Adipocyte (in vitro differentiated cells): ENCODE data around the gene LIPT1.
"Not testable (repeated sequence)": the region's sequence is repeated elsewhere in the genome, so short reads cannot be mapped to it uniquely, and the experiment has no call there.

Source experiments
- DNase-seq: peaks from one replicate; pipeline ENCODE4 v3.0.0-alpha.2; 2015; ENCODE audit warnings: low read depth
- H3K27me3 ChIP-seq: replicated peaks from 2 replicates; pipeline ENCODE4 v1.7.0; 2013; ENCODE audit warnings: mild to moderate bottlenecking, low read length, moderate library complexity; ENCODE audit not compliant: control insufficient read depth, insufficient read depth
- H3K36me3 ChIP-seq: 2 replicates; pipeline ENCODE4 v1.7.0; 2013; ENCODE audit warnings: low read length, mild to moderate bottlenecking, moderate library complexity; ENCODE audit not compliant: control insufficient read depth, insufficient read depth, severe bottlenecking
- H3K4me1 ChIP-seq: 2 replicates; pipeline ENCODE4 v1.7.0; 2013; ENCODE audit warnings: mild to moderate bottlenecking, low read length, moderate library complexity; ENCODE audit not compliant: control insufficient read depth, insufficient read depth
- H3K4me3 ChIP-seq: 2 replicates; pipeline ENCODE4 v1.7.0; 2013; ENCODE audit warnings: mild to moderate bottlenecking, low read length, moderate library complexity
- H3K9ac ChIP-seq: 2 replicates; pipeline ENCODE4 v1.7.0; 2013; ENCODE audit warnings: mild to moderate bottlenecking, low read length, moderate library complexity
- H3K9me3 ChIP-seq: 2 replicates; pipeline ENCODE4 v1.7.0; 2013; ENCODE audit warnings: mild to moderate bottlenecking, low read length, moderate library complexity; ENCODE audit not compliant: control insufficient read depth

The LIPT1 gene

GRCh38 chr2:99154643-99155536 is at the start of gene LIPT1, which contains the start of gene TSGA10:
Gene LIPT1, plus strand, starts transcription at chr2:99154967. Its CDS starts 6,991 bp downstream, at chr2:99161958.
Gene TSGA10, minus strand, starts transcription at chr2:99154942. Its CDS starts 45,503 bp downstream, at chr2:99109439.
- Histone ChIP-seq H3K36me3 (peaks cover 12% of the 10 kb centered on the region), H3K4me3 (peak within 1 kb of the TSS; percentile 95), H3K9me3 (no peaks in the 10 kb centered on the region), H3K4me1 (peaks cover 33% of the 10 kb centered on the region), H3K9ac (peak within 1 kb of the TSS; percentile 90), H3K27me3 (no peaks in the 10 kb centered on the region)
- DNase-seq: peak; percentile 97

- DNase-seq: no peak
- no peaks in the 10 kb centered on the region for H3K27me3 ChIP-seq
- H3K4me1 ChIP-seq: peaks cover 10% of the 10 kb centered on the region
- H3K36me3 ChIP-seq: no peaks in the 10 kb centered on the region
- no peak overlapping the region for H3K9ac ChIP-seq
- no peak overlapping the region for H3K4me3 ChIP-seq
- H3K9me3 ChIP-seq: no peaks in the 10 kb centered on the region
Observed at GRCh38 chr2:99106913-99107312, 47.9 kb upstream of the LIPT1 start.

GRCh38 chr2:99111236-99111635 is 43.5 kb upstream of the LIPT1 start:
- Histone ChIP-seq H3K4me3 (no peak overlapping the region), H3K9me3 (no peaks in the 10 kb centered on the region), H3K27me3 (no peaks in the 10 kb centered on the region), H3K36me3 (no peaks in the 10 kb centered on the region), H3K9ac (no peak overlapping the region), H3K4me1 (peaks cover 7% of the 10 kb centered on the region)
- DNase-seq: no peak

GRCh38 chr2:99111945-99112344 is 42.8 kb upstream of the LIPT1 start:
- no peak for DNase-seq
- Histone ChIP-seq H3K4me1 (peaks cover 3% of the 10 kb centered on the region), H3K4me3 (no peak overlapping the region), H3K36me3 (no peaks in the 10 kb centered on the region), H3K9me3 (no peaks in the 10 kb centered on the region), H3K27me3 (no peaks in the 10 kb centered on the region), H3K9ac (no peak overlapping the region)

- Histone ChIP-seq H3K4me3 (no peak overlapping the region), H3K36me3 (no peaks in the 10 kb centered on the region), H3K4me1 (no peaks in the 10 kb centered on the region), H3K27me3 (no peaks in the 10 kb centered on the region), H3K9me3 (no peaks in the 10 kb centered on the region), H3K9ac (no peak overlapping the region)
- no peak for DNase-seq
Observed at GRCh38 chr2:99112617-99113016, 42.1 kb upstream of the LIPT1 start.

GRCh38 chr2:99127981-99128380 is 26.8 kb upstream of the LIPT1 start:
- Histone ChIP-seq H3K4me3 (no peak overlapping the region), H3K36me3 (peaks cover 14% of the 10 kb centered on the region), H3K9ac (no peak overlapping the region), H3K4me1 (no peaks in the 10 kb centered on the region), H3K9me3 (peaks cover 8% of the 10 kb centered on the region), H3K27me3 (no peaks in the 10 kb centered on the region)
- no peak for DNase-seq

GRCh38 chr2:99135044-99135556 is 19.7 kb upstream of the LIPT1 start:
- not testable (repeated sequence) for H3K36me3 ChIP-seq, H3K4me3 ChIP-seq, H3K27me3 ChIP-seq, DNase-seq, H3K9me3 ChIP-seq, H3K9ac ChIP-seq, H3K4me1 ChIP-seq

GRCh38 chr2:99139003-99139402 is 15.8 kb upstream of the LIPT1 start:
- DNase-seq: no peak
- Histone ChIP-seq H3K9me3 (no peaks in the 10 kb centered on the region), H3K27me3 (no peaks in the 10 kb centered on the region), H3K36me3 (no peaks in the 10 kb centered on the region), H3K9ac (no peak overlapping the region), H3K4me1 (peaks cover 10% of the 10 kb centered on the region), H3K4me3 (no peak overlapping the region)

GRCh38 chr2:99140056-99140859 is 14.5 kb upstream of the LIPT1 start:
- H3K36me3 ChIP-seq: no peaks in the 10 kb centered on the region
- no peaks in the 10 kb centered on the region for H3K9me3 ChIP-seq
- no peak for DNase-seq
- peak overlapping the region; percentile 95 for H3K4me3 ChIP-seq
- no peaks in the 10 kb centered on the region for H3K27me3 ChIP-seq
- peaks cover 10% of the 10 kb centered on the region for H3K4me1 ChIP-seq
- H3K9ac ChIP-seq: peak overlapping the region; percentile 77

- Histone ChIP-seq H3K4me3 (peak overlapping the region; percentile 95), H3K9ac (peak overlapping the region; percentile 77), H3K27me3 (no peaks in the 10 kb centered on the region), H3K9me3 (no peaks in the 10 kb centered on the region), H3K36me3 (no peaks in the 10 kb centered on the region), H3K4me1 (peaks cover 10% of the 10 kb centered on the region)
- DNase-seq: peak; percentile 63
Observed at GRCh38 chr2:99140860-99141109, 14.0 kb upstream of the LIPT1 start.
